Measurements from ENCODE around the gene C20orf141.

GRCh38 chr20:2825761-2826160 lies 11.0 kb downstream of the C20orf141 start:
- TF ChIP-seq CTCF (IDR thresholded peaks at IDR 0.05; ENCODE audit: low read length) = no peak
- no peak for TF ChIP-seq EZH2 (IDR thresholded peaks at IDR 0.05; ENCODE audit: borderline replicate concordance, low read length)
